GM21723 (cell line): ENCODE measurements around the gene AKAP10.
"Not testable (repeated sequence)": the region's sequence is repeated elsewhere in the genome, so short reads cannot be mapped to it uniquely, and the experiment has no call there.

Experiments used
- ATAC-seq: cut with Tn5 transposase; IDR thresholded peaks from one replicate; pipeline ENCODE4 v1.9.1; 2021; ENCODE audit warnings: mild to moderate bottlenecking, moderate library complexity; ENCODE audit not compliant: unreplicated experiment

Gene AKAP10

DNA sequence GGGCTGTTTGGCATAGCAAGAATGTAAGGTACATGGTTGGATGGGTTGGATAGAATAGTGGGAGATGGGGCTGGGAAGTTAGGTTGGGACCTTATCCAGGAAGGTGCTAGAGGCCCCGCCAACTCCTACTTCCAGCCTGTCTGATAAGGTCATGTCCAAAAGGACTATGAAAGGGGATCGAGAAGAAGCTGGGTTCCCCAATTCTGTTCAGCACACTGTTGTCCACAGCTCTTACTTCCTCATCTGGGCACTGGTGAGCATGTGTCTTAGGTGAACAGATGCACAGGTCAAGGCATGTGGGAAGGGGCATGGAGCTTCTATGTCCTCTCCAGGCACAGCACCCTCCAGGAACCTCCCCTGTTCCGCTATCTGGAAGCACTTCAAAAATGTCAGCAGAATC, 104.3 kb downstream of the AKAP10 start:
- no peak for ATAC-seq

GRCh38 chr17:19868079-19868395, 109.6 kb downstream of the AKAP10 start:
- ATAC-seq: no peak

DNA sequence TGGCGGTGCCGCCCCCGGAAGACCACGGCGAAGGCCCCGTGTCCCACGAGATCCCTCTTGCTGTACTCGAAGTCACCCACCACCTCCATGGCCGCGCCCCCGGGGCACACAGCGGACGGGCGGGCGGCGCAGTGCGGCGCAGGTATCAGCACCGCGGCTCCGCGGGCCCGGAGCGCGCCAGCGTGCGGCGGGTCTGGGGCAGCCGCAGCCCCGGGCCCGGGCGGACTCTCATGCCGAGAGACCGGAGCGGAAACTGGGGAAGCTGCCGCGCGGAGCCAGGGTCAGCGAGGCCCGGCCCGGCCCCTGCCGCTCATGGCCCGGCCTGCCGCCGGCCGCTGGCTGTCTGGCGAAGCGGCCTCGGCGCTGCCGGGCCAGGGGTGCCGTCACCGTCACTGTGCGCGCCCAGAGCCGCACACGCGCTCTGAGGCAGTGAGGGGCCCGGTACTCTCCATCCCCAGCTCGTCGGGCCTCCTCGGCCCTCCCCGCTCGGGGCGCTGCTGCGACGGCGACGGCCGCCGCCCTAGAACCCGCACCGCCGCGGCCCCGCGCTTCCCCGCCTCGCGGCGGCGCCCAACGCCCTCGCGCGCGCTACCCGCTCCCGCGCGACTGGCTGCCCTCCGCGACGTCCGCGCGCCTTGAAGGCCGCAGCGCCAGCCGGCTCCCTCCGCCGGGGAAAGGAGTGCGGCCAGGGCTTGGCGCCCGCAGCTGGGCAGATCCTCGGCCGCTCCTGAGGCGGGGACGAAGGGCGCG, 110.1 kb downstream of the AKAP10 start, which contains the start of gene ULK2:
Gene ULK2 (minus strand): TSS at position 608 of the 750 bp plus-strand sequence. CDS start 519 bp downstream, at position 89.
- ATAC-seq: peak; percentile 62

GRCh38 chr17:19867079-19867328, 110.6 kb downstream of the AKAP10 start:
- peak; percentile 67 for ATAC-seq

DNA sequence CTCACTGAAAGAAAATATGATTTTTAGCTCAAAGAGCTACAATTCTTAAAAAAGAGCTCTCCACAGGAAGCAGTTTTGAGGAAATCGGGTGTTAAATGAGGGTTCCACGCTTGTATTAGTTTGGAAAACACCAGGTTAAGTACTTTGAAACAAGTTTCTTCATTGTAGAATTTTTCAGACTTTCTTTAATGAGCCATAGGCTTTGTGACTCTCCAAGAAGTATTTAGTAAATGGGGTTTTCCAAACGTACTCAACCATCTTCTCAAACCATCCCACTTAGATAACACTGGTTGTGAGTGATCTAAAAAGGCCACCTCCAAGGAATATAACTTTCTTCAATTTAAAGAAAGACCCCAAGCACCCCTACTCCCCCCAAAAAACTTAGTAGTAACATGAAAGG, 112.6 kb downstream of the AKAP10 start:
- ATAC-seq: no peak

DNA sequence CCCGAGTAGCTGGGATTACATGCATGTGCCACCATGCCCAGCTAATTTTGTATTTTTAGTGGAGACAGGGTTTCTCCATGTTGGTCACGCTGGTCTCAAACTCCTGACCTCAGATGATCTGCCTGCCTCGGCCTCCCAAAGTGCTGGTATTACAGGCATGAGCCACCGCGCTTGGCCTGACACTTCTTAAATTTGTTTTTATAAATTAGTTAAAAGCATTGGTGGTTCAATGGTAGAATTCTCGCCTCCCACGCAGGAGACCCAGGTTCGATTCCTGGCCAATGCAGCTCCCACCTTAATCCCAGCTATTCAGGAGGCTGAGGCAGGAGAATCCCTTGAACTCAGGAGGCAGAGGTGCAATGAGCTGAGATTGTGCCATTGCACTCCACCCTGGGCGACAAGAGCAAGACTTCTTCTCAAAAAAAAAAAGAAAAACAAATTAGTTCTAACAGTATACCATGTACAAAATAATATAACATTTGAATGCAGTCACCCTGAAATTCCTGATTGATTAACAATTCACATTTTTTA, 116.9 kb downstream of the AKAP10 start:
- not testable (repeated sequence) for ATAC-seq

DNA sequence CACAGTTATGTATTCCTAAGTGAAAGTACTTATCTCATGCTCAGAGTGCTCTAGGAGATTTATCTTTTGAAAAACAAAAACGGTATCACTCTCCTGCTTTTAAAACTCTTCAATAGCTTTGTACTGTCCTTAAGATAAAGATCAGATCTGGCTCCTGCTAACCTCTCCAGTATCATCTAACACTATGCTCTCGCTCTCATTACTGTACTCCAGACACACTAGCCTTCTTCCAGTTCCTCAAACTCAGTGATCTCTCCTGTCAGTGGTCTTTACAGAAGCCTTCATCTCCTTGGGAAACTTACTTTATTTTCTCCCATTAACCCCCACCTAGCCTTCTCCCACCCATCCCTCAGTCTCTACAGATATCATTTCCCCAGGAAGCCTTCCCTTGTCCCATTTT, 120.0 kb downstream of the AKAP10 start:
- no peak for ATAC-seq
